K562 (cell line): ENCODE measurements around the gene EN1. TPM values are rescaled to one million over a fixed set of nuclear protein-coding genes. Genes with fewer than 3 reads are reported as not detected.

Experiments used
- ATAC-seq: fragments of 200-7000 bp; cut with Tn5 transposase; 3 replicates; pipeline ENCODE4 v1.9.1; 2020; ENCODE audit warnings: moderate library complexity
- BruUV-seq: library from RNA; stranded (reverse); fragments of 400-500 nt; replicated peaks from 2 replicates; lab custom pipeline; 2021; lab: Mats Ljungman, UMichigan
- CTCF ChIA-PET: fragments of 300-600 bp; formaldehyde crosslinking; extraction: SDS; loops from one replicate; lab custom pipeline; 2021; ENCODE audit warnings: low intra/inter-chr PET ratio; lab: Yijun Ruan, JAX
- POLR2A ChIA-PET: fragments of 300-600, 350-650 bp; sonication (Branson Sonifier 250); formaldehyde crosslinking; extraction: SDS; loops from one replicate; lab custom pipeline; 2021; ENCODE audit warnings: antibody characterized with exemption, inconsistent platforms; lab: Yijun Ruan, JAX
- DNase-seq, 4 experiments: peaks; one replicate each; pipeline versions ENCODE4 v3.0.0 to v3.0.0-alpha.2; 2011 to 2018; ENCODE audit warnings: low spot score in 3 of 4, mixed read lengths in 3 of 4; ENCODE audit errors: extremely low read depth in 1 of 4
- FAIRE-seq: peaks from 2 replicates; lab custom pipeline; 2011; peaks lifted over from hg19 to GRCh38; lab: Jason Lieb, UNC
- H2AFZ ChIP-seq: 2 replicates; pipeline ENCODE4 v1.6.0; 2011; ENCODE audit warnings: low read depth, low read length, control low read depth, inconsistent platforms
- H3K27ac ChIP-seq: fragments of 200-600 bp; 3 replicates; pipeline ENCODE4 v1.8.0; 2011; ENCODE audit warnings: low read depth, mild to moderate bottlenecking, control low read depth, inconsistent platforms, low read length, moderate library complexity, mixed read lengths; ENCODE audit errors: extremely low read depth
- H3K27me3 ChIP-seq, 2 experiments: fragments of 300-600 bp in 1 of 2; 2 replicates in 1 of 2; 3 replicates in 1 of 2; pipeline versions ENCODE4 v1.6.0 to v1.8.0; 2011; ENCODE audit warnings: inconsistent platforms in 2 of 2, low read length in 2 of 2, mild to moderate bottlenecking in 1 of 2, mixed read lengths in 1 of 2, moderate library complexity in 1 of 2; ENCODE audit not compliant: control insufficient read depth in 2 of 2, insufficient read depth in 2 of 2
- H3K36me3 ChIP-seq: fragments of 300-600 bp; 3 replicates; pipeline ENCODE4 v1.8.0; 2011; ENCODE audit warnings: mild to moderate bottlenecking, low read length, inconsistent platforms; ENCODE audit not compliant: control insufficient read depth, insufficient read depth
- H3K4me1 ChIP-seq, 2 experiments: fragments of 200-600 bp in 1 of 2; replicated peaks in 1 of 2; 2 replicates in 1 of 2; 3 replicates in 1 of 2; pipeline versions ENCODE4 v1.5.1 to v1.8.0; 2011; ENCODE audit warnings: inconsistent platforms in 2 of 2, low read length in 2 of 2, mild to moderate bottlenecking in 1 of 2, mixed read lengths in 1 of 2, moderate library complexity in 1 of 2; ENCODE audit not compliant: control insufficient read depth in 2 of 2, insufficient read depth in 2 of 2
- H3K4me2 ChIP-seq: 2 replicates; pipeline ENCODE4 v1.6.1; 2011; ENCODE audit warnings: low read length, control low read depth, inconsistent platforms, mixed read lengths; ENCODE audit not compliant: insufficient read depth
- H3K4me3 ChIP-seq: fragments of 200-600 bp; sonication (generic), shearing (Covaris generic); 2 replicates; pipeline ENCODE4 v1.5.1; 2016; ENCODE audit warnings: control low read depth, inconsistent platforms
- H3K79me2 ChIP-seq: fragments of 200-600 bp; 3 replicates; pipeline ENCODE4 v1.8.0; 2011; ENCODE audit warnings: low read length, inconsistent platforms; ENCODE audit not compliant: control insufficient read depth, insufficient read depth
- H3K9ac ChIP-seq, 2 experiments: 2 replicates each; pipeline versions ENCODE4 v1.6.0 to v1.6.1; 2011; ENCODE audit warnings: low read depth in 2 of 2, low read length in 2 of 2, control low read depth in 1 of 2, inconsistent platforms in 1 of 2, mild to moderate bottlenecking in 1 of 2, mixed read lengths in 1 of 2; ENCODE audit not compliant: insufficient read depth in 1 of 2
- H3K9me1 ChIP-seq: one replicate; pipeline ENCODE4 v1.6.0; 2011; ENCODE audit warnings: inconsistent platforms, mild to moderate bottlenecking, low read length, moderate library complexity; ENCODE audit not compliant: control insufficient read depth, insufficient read depth
- H3K9me3 ChIP-seq: replicated peaks from 2 replicates; pipeline ENCODE4 v1.5.1; 2011; ENCODE audit warnings: low read depth, low read length, inconsistent platforms; ENCODE audit not compliant: control insufficient read depth, insufficient read depth
- H4K20me1 ChIP-seq: replicated peaks from 2 replicates; pipeline ENCODE4 v1.6.1; 2011; ENCODE audit warnings: low read length, inconsistent platforms, mixed read lengths; ENCODE audit not compliant: control insufficient read depth, insufficient read depth
- CBFA2T3 ChIP-seq: fragments of 450-650 bp; IDR thresholded peaks from 2 replicates; pipeline ENCODE4 v1.6.1; 2017
- ELF4 ChIP-seq: fragments of 450-650 bp; formaldehyde crosslinking; IDR thresholded peaks from 2 replicates; pipeline ENCODE4 v1.4.0; 2022; ENCODE audit warnings: missing genetic modification characterization
- NCOA6 ChIP-seq: fragments of 450-650 bp; IDR thresholded peaks from 2 replicates; pipeline ENCODE4 v1.6.1; 2017; ENCODE audit warnings: mild to moderate bottlenecking
- POLR2B ChIP-seq: fragments of 450-650 bp; IDR thresholded peaks from 2 replicates; pipeline ENCODE4 v1.6.1; 2018; ENCODE audit warnings: low read depth; ENCODE audit not compliant: partially characterized antibody
- RB1 ChIP-seq: fragments of 450-650 bp; IDR thresholded peaks from 2 replicates; pipeline ENCODE4 v1.6.1; 2017; ENCODE audit warnings: low read depth, mild to moderate bottlenecking
- RBM25 ChIP-seq: fragments of 200-400 bp; formaldehyde crosslinking; IDR thresholded peaks from 2 replicates; pipeline ENCODE4 v1.6.1; 2018; ENCODE audit warnings: low read length, low read depth, moderate library complexity; ENCODE audit not compliant: severe bottlenecking
- RFX1 ChIP-seq: fragments of 450-650 bp; IDR thresholded peaks from 2 replicates; pipeline ENCODE4 v1.6.1; 2016; ENCODE audit warnings: mild to moderate bottlenecking, moderate library complexity
- TBP ChIP-seq: optimal IDR thresholded peaks from 2 replicates; pipeline ENCODE3; 2011; ENCODE audit warnings: low read depth, low read length, improper control_type of control experiment
- WGBS: fragments of 100-300 bp; shearing (Covaris generic); methylation state at CpG from one replicate; pipeline ENCODE4 v1.1.6; 2016; ENCODE audit warnings: low coverage, mixed read lengths; ENCODE audit not compliant: insufficient coverage; ENCODE audit errors: missing lambda C conversion rate; 5-methylcytosine and 5-hydroxymethylcytosine counted together
- in situ Hi-C: fragments of 300-500 bp; cut with MboI; formaldehyde crosslinking; loops from 4 replicates; pipeline ENCODE4 v1.15.0; 2018; ENCODE audit warnings: inconsistent platforms, mixed read lengths
- intact Hi-C: fragments of 100-400 bp; cut with micrococcal nuclease; formaldehyde crosslinking; loops from 2 replicates; pipeline ENCODE4 v1.14.2; 2022
- polyA plus RNA-seq, 8 experiments: library from polyadenylated mRNA; depleted of rRNA in 4 of 8; stranded (reverse) in 5 of 8; unstranded in 3 of 8; fragments of >200 nt; fragmentation: Nextera tagmentation in 2 of 8; fragmentation: Illumina TruSeq in 1 of 8; extraction: Ambion mirVana in 2 of 8; extraction: Trizol in 1 of 8; gene quantifications; 2 replicates each; pipeline versions ENCODE4 v1.2.1 to v1.2.3, GENCODE V29; 2011 to 2014; ENCODE audit warnings: inconsistent platforms in 1 of 8, missing spikeins in 1 of 8
- total RNA-seq, 7 experiments: library from RNA; depleted of rRNA in 6 of 7; stranded (reverse); fragments of >200 nt in 6 of 7; fragmentation: Illumina TruSeq in 2 of 7; extraction: Trizol in 2 of 7; gene quantifications; 2 replicates each; pipeline versions ENCODE4 v1.2.1 to v1.2.3, GENCODE V29; 2011 to 2021; ENCODE audit warnings: low replicate concordance in 1 of 7
- TF ChIP-seq, protein P1 (sequence below): IDR thresholded peaks from 2 replicates; pipeline ENCODE4 v1.6.1; 2011; ENCODE audit not compliant: insufficient read length; ENCODE audit errors: extremely low read depth
- TF ChIP-seq, protein P2 (sequence below): IDR thresholded peaks from 2 replicates; pipeline ENCODE4 v1.6.1; 2011; ENCODE audit warnings: borderline replicate concordance, low read depth, mild to moderate bottlenecking, moderate library complexity, low read length; ENCODE audit not compliant: insufficient read depth, poor library complexity, severe bottlenecking
- TF ChIP-seq, protein P3 (sequence below), 3 experiments: fragments of 200-800 bp in 1 of 3; fragments of 250-450 bp in 1 of 3; fragments of 450-650 bp in 1 of 3; sonication (Bioruptor Pico) in 1 of 3; sonication (Bioruptor generic) in 1 of 3; formaldehyde crosslinking in 1 of 3; IDR thresholded peaks; 2 replicates each; pipeline versions ENCODE4 v1.6.1 to v1.8.0; 2016 to 2022; ENCODE audit warnings: mild to moderate bottlenecking in 2 of 3, missing genetic modification characterization in 2 of 3, missing compliant biosample characterization in 1 of 3, moderate library complexity in 1 of 3

EN1 gene
- total and polyA plus RNA-seq, 9 of the 15 experiments (the other 6 are each of a cell fraction or from before 2014, with no cell fraction given): 0.06 to 2.0 (median 0.51) TPM

DNA sequence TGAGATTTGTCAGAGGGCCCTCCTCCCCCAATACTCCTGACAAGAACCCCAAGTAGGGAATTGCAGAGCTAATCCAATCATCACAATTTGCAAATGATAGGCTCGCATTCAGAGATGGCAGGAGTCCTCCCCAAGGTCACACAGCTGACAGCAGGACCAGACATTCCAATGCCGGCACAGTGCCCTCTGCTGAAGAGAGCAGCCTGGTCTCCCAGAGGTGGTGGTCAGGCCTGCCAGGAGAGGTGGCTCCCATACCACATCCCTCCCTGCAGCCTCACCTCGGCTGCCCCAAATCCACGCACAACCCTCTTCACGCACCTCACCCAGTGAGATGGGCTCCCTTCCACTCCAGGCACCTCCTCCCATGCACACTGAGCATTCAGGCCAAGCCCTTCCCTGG, 25.4 kb downstream of the EN1 start (continued):
- TF ChIP-seq CBFA2T3 (no peak), TBP (no peak), RBM25 (peak; percentile 17), ELF4 (CRISPR knock-in tag) (no peak)
- TF ChIP-seq, protein P1, sequence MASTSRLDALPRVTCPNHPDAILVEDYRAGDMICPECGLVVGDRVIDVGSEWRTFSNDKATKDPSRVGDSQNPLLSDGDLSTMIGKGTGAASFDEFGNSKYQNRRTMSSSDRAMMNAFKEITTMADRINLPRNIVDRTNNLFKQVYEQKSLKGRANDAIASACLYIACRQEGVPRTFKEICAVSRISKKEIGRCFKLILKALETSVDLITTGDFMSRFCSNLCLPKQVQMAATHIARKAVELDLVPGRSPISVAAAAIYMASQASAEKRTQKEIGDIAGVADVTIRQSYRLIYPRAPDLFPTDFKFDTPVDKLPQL: no peak

DNA sequence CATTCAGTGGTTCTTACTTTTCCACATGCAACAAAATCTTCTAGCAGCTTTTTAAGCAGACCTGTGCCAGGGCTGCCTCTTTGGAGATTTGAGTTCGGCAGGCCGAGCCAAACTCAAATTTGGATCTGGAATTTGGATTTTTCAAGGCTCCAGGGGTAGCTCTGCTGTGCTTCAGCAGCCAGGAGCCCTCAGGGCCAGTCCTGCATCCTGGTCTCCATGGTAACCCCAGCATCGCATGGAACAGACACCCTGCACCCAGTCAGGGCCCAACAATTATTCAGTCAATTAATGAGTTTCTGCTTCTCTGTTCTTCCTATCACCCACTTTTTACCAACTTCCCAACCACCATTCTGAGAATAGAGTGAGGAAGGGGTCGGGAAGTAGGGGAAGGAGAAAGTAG, 30.0 kb downstream of the EN1 start:
- no peaks in the 10 kb centered on the region for H3K9me1 ChIP-seq
- in situ Hi-C loops: no loop called here
- no peaks in the 10 kb centered on the region for H3K79me2 ChIP-seq
- peaks cover 11 to 13% of the 10 kb centered on the region in 2 experiments; a peak in 4 of 5 replicates for H3K4me1 ChIP-seq
- 13% methylated on average over 4 of the region's 4 CpGs for WGBS
- no peaks in the 10 kb centered on the region for H3K36me3 ChIP-seq
- ATAC-seq (no peak), DNase-seq (no peak), FAIRE-seq (no peak)
- no peak overlapping the region for H3K4me3 ChIP-seq
- ChIA-PET POLR2A (interaction anchor here (0.6 kb wide), 1 partner anchor 505 kb away, joined by 4 read pairs; no protein-coding TSS in a partner anchor), CTCF (no interaction called here)
- intact Hi-C loops: no loop called here
- BruUV-seq: no TSS peak
- H3K27me3 ChIP-seq: peaks cover 0 to 4% of the 10 kb centered on the region in 2 experiments; a peak in 1 of 5 replicates
- H3K9me3 ChIP-seq: no peaks in the 10 kb centered on the region
- no peaks in the 10 kb centered on the region for H4K20me1 ChIP-seq
- no peak overlapping the region for H3K9ac ChIP-seq
- TF ChIP-seq, protein P2, sequence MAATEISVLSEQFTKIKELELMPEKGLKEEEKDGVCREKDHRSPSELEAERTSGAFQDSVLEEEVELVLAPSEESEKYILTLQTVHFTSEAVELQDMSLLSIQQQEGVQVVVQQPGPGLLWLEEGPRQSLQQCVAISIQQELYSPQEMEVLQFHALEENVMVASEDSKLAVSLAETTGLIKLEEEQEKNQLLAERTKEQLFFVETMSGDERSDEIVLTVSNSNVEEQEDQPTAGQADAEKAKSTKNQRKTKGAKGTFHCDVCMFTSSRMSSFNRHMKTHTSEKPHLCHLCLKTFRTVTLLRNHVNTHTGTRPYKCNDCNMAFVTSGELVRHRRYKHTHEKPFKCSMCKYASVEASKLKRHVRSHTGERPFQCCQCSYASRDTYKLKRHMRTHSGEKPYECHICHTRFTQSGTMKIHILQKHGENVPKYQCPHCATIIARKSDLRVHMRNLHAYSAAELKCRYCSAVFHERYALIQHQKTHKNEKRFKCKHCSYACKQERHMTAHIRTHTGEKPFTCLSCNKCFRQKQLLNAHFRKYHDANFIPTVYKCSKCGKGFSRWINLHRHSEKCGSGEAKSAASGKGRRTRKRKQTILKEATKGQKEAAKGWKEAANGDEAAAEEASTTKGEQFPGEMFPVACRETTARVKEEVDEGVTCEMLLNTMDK: no peak
- TF ChIP-seq, protein P3, sequence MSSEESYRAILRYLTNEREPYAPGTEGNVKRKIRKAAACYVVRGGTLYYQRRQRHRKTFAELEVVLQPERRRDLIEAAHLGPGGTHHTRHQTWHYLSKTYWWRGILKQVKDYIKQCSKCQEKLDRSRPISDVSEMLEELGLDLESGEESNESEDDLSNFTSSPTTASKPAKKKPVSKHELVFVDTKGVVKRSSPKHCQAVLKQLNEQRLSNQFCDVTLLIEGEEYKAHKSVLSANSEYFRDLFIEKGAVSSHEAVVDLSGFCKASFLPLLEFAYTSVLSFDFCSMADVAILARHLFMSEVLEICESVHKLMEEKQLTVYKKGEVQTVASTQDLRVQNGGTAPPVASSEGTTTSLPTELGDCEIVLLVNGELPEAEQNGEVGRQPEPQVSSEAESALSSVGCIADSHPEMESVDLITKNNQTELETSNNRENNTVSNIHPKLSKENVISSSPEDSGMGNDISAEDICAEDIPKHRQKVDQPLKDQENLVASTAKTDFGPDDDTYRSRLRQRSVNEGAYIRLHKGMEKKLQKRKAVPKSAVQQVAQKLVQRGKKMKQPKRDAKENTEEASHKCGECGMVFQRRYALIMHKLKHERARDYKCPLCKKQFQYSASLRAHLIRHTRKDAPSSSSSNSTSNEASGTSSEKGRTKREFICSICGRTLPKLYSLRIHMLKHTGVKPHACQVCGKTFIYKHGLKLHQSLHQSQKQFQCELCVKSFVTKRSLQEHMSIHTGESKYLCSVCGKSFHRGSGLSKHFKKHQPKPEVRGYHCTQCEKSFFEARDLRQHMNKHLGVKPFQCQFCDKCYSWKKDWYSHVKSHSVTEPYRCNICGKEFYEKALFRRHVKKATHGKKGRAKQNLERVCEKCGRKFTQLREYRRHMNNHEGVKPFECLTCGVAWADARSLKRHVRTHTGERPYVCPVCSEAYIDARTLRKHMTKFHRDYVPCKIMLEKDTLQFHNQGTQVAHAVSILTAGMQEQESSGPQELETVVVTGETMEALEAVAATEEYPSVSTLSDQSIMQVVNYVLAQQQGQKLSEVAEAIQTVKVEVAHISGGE (CRISPR knock-in tag; IDR thresholded peaks at IDR 0.05): no peak
- TF ChIP-seq RB1: no peak
- no peak for TF ChIP-seq POLR2B
- peak; percentile 66 for TF ChIP-seq RFX1
- no peak for TF ChIP-seq NCOA6
- H3K27ac ChIP-seq: no peak overlapping the region
- H2AFZ ChIP-seq: no peak overlapping the region
- H3K4me2 ChIP-seq: no peak overlapping the region
